NCI-H2227 (cell line): ENCODE measurements around the gene XPR1.
A peak's percentile ranks its signal among the peaks of the same experiment; 100 is the strongest.

Experiments used
- DNase-seq: peaks from one replicate; lab custom pipeline; 2025; ENCODE audit not compliant: unreplicated experiment; lab: John Stamatoyannopoulos, UW

XPR1 gene

GRCh38 chr1:180881806-180882509 is 250.1 kb downstream of the XPR1 start:
- DNase-seq, result peak; percentile 41

- DNase-seq, result no peak
Measured at GRCh38 chr1:180884588-180885300, 252.9 kb downstream of the XPR1 start.

GRCh38 chr1:180886338-180886737 is 254.5 kb downstream of the XPR1 start:
- DNase-seq, result no peak

DNA sequence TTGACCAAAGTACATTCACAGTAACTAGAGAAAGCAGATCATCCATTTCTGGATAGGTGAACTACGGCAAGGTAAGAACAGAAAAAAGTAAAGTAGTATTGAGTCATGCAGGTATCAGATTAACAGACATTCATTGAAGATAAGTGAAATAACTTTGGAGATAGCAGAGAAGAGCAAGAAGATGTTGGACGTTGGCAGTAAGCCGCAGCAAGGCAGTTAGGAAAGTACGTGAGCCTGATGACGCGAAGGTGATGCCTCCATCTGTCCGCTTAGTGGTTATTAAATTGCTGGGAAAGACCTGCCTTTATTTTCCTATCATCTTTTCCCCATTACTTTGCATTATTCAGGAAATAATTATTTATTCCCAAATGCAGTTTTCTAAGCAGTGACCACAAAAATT is 256.0 kb downstream of the XPR1 start:
- DNase-seq, result no peak

- no peak for DNase-seq
Measured at GRCh38 chr1:180888870-180889269, 257.0 kb downstream of the XPR1 start.

DNA sequence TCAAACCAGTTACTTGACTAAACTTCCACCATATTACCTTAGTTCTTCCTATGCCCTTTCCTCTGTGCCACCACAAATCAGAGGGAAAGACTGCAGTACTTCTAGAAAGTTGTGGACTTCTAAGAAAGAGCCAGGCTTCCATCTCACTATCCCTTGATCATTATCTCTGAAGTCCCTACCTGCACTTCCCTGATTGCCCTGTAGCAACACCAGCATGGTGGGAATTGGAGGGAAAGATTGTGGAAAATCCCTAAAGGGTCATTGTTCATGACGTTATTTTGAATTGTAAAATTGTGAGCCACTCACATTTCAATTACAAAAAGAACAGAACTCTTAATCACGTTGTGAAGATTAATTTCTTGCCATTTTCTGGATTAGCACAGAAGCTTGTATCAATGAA is 257.5 kb downstream of the XPR1 start:
- no peak for DNase-seq

GRCh38 chr1:180892272-180892671 is 260.4 kb downstream of the XPR1 start:
- no peak for DNase-seq

GRCh38 chr1:180892675-180893074 is 260.9 kb downstream of the XPR1 start:
- no peak for DNase-seq

GRCh38 chr1:180893614-180894013 is 261.8 kb downstream of the XPR1 start:
- DNase-seq, result no peak

DNA sequence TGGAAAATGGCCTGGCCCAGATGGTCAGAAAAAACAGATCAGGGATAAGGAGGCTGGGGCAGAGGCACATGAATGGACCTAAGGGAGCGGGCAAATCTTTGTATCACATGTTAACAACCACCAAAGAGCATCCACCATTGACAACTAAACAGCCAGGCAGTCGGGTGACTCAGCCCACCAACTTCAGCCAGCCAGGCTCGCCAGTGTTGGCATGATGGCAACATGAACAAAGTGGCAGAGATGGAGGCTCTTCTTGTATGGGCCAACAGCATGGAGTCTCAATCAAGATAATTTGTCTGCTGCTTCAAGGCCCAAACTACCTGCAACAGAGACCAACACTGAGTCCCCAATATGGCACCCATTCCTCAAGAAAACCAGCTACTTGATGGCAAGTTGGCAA is 264.3 kb downstream of the XPR1 start:
- DNase-seq, result no peak

DNA sequence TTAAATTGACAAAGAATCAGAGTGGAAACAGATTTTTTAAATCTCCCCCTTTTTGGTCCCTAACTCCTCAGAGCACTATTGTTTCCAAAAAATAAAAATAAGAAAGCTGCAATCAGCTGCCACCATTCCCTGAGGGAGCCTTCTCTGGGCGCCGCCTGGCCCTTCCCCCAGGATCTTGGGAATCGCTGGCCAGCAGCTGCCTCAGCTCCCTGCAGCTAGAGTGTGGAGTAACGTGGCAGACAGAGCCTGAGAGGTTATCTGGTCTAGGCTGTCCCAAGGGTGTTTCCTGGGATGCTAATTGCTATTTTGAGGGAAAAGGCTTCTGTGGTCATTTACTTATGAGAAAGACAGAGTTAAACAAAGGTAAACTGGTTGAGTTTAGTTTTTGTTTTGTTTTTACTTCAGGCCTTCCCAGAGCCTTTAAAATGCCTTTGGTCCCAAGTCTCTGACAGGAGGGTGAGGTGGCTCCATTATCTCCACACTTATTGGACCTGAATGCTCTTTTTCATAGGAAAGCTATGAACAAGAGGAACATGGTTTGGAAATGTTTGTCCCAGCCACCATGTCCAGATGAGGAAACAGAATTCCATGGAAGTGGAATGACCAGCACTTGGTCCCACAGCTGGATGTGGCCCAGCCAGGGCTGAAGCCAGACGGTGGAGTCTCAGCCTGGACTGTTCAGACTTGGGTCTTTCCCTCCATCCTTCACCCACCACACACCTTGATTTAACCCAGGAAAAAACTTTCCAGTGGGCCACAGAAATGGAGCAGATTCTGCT is 266.8 kb downstream of the XPR1 start:
- peak; percentile 28 for DNase-seq

DNA sequence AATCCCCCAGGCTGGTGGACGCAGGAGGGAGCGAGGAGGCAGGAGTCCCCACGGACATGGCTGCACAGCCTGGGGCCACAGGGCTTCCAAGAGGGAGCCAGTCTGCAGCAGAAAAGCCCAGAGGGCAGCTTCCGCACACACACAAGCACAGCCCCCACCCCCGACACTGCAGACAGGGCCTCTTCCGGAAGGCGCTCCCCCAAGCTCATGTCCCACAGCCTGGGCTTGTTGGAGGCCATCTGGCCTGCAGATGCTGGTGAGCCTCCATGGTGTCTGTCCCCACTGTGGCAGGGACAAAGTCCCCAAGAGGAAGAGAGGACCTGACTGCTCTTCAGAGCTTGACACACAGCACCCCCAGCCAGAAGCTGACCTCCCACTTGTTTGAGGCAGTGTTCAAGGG is 267.4 kb downstream of the XPR1 start:
- no peak for DNase-seq

GRCh38 chr1:180901076-180901990 is 269.5 kb downstream of the XPR1 start:
- DNase-seq, result no peak

DNA sequence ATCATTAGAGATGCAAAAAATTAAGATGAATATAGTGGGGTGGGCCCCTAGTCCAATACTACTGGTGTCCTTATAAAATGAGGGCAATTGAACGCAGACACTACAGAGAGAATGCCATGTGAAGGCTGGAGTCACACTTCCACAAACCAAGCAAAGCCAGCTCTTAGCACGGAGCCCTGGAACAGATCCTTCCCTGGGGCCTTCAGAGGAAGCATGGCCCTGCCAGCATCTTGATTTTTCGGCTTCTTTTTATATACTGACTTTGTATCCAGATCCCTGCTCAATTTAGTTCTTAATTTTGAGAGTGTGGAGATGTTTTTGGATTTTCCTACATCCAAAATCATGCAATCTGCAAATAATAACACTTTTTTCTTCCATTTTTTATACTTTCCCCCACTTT is 270.7 kb downstream of the XPR1 start:
- no peak for DNase-seq

DNA sequence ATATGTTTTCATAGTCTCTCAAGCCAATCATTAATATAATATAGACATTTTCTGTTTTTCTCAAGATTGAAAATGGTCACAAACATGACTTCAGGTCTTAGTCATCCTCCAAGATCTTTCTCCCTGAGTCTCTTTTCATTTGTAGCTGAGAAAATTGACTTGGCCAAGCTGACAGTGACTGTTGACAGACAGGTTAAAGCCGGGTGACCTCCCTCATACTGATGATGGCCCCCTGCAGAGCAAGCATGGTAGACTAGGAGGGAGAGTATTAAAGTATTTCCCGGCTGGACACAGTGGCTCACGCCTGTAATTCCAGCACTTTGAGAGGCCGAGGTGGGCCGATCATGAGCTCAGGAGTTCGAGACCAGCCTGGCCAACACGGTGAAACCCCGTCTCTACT is 274.1 kb downstream of the XPR1 start:
- no peak for DNase-seq

DNA sequence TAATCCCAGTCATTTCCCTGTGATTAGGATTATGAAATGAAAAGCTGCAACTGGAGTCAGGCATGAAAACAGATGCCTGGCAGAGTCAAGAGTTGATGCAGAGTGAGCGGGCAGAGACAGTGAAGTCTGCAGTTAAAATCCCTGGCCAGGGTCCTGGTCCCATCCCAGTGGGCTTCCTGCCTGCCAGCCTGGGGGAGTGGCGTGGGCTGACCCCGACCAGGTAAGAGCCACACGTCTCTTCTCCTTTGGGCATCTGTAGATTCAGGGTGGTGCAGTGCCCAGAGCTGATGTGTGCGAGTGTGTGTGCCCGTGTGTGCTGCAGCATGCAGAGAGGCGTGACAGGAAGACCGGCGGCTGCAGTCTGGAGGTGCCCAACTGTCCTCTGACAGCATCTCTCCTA is 274.7 kb downstream of the XPR1 start:
- no peak for DNase-seq

DNA sequence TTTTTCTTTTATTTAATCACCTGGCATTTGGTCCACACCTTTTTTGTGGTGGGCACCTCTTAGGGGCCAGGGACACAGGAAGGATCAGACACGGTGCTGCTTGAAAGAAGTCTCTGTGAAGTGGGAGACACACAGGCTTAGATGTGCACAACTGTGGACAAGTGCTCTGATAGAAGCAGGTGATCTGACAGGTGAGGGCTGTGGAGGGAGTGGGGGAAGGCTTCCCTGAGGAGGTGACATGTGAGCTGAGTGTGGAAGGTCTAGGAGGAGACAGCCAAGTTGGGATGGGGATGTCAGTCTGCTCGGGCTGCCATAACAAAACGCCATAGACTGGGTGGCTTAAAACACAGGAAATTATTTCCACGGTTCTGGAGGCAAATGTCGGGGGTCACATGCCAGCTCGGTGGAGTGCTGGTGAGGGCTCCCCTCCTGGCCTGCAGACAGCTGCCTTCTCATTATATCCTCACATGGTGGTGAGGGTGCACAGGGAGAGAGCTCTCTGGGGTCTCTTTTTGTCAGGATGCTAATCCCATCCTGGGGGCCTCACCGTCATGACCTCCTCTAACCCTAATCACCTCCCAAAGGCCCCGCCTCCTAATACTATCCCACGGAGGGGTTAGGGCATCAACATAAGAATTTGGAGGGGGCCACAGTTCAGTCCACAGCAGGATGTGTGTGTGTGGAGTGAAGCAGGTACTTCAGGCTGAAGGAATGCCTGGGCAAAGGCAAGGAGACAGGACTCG is 275.7 kb downstream of the XPR1 start:
- no peak for DNase-seq

- no peak for DNase-seq
Measured at GRCh38 chr1:180908074-180908765, 276.4 kb downstream of the XPR1 start.

GRCh38 chr1:180909005-180909414 is 277.2 kb downstream of the XPR1 start:
- no peak for DNase-seq
